ENCODE measurements around the gene SPACA7. TPM values are rescaled to one million over a fixed set of nuclear protein-coding genes. Genes with fewer than 3 reads are reported as not detected.

Gene SPACA7
- total and polyA plus RNA-seq, 9 of the 15 experiments (the other 6 are each of a cell fraction or from before 2014, with no cell fraction given), result not detected

- peaks cover 0 to 4% of the 10 kb centered on the region in 2 experiments; a peak in 1 of 5 replicates for H3K4me1 ChIP-seq (replicated peaks in 1 of 2; ENCODE audit: control insufficient read depth in 2 of 2, insufficient read depth in 2 of 2, low read length in 2 of 2)
- ATAC-seq (no peak), FAIRE-seq (no peak), DNase-seq (ENCODE audit: extremely low read depth in 1 of 4, low spot score in 3 of 4) (no peak)
- ChIA-PET POLR2A (no interaction called here), CTCF (ENCODE audit: low intra/inter-chr PET ratio) (no interaction called here)
- no TSS peak for BruUV-seq (replicated peaks)
- TF ChIP-seq BCL6 (CRISPR knock-in tag; IDR thresholded peaks at IDR 0.05) (no peak), NFE2 (IDR thresholded peaks at IDR 0.05; ENCODE audit: low read depth) (no peak), YY1 (IDR thresholded peaks at IDR 0.05; ENCODE audit: borderline replicate concordance in 1 of 3, control insufficient read depth in 1 of 3, extremely low read depth in 1 of 3, insufficient read depth in 3 of 3, insufficient read length in 1 of 3, insufficient replicate concordance in 2 of 3, low read depth in 1 of 3, low read length in 2 of 3) (no peak), ZNF444 (CRISPR knock-in tag; IDR thresholded peaks at IDR 0.05) (no peak), MXD1 (CRISPR knock-in tag; IDR thresholded peaks at IDR 0.05; ENCODE audit: borderline replicate concordance, poor library complexity, severe bottlenecking) (no peak)
- in situ Hi-C loops (cut with MboI), result loop anchor here (10.0 kb wide), 1 partner anchor 54 kb away; no protein-coding TSS in a partner anchor
- H3K9me1 ChIP-seq (ENCODE audit: control insufficient read depth, insufficient read depth, low read length), result no peaks in the 10 kb centered on the region
- no peaks in the 10 kb centered on the region for H3K9me3 ChIP-seq (replicated peaks; ENCODE audit: control insufficient read depth, insufficient read depth, low read depth, low read length)
- H2AFZ ChIP-seq (ENCODE audit: low read depth, low read length), result no peak overlapping the region
- H3K9ac ChIP-seq (ENCODE audit: insufficient read depth in 1 of 2, low read depth in 2 of 2, low read length in 2 of 2), result no peak overlapping the region
- H3K27me3 ChIP-seq (ENCODE audit: control insufficient read depth in 2 of 2, insufficient read depth in 2 of 2, low read length in 2 of 2), result peaks cover 5 to 55% of the 10 kb centered on the region in 2 experiments; a peak in 3 of 5 replicates
- 4% methylated on average over 5 of the region's 7 CpGs for WGBS (ENCODE audit: insufficient coverage, low coverage, missing lambda C conversion rate)
- no peaks in the 10 kb centered on the region for H3K36me3 ChIP-seq (ENCODE audit: control insufficient read depth, insufficient read depth, low read length)
- intact Hi-C loops (cut with micrococcal nuclease), result no loop called here
- H3K27ac ChIP-seq (ENCODE audit: extremely low read depth, low read depth, low read length), result no peak overlapping the region
- no peak overlapping the region for H3K4me2 ChIP-seq (ENCODE audit: insufficient read depth, low read length)
- H4K20me1 ChIP-seq (replicated peaks; ENCODE audit: control insufficient read depth, insufficient read depth, low read length), result no peaks in the 10 kb centered on the region; the same call in 1 of the 2 replicates
- H3K79me2 ChIP-seq (ENCODE audit: control insufficient read depth, insufficient read depth, low read length), result no peaks in the 10 kb centered on the region
- no peak overlapping the region for H3K4me3 ChIP-seq
Observed at GRCh38 chr13:112328936-112329335, 47.2 kb upstream of the SPACA7 start.

Data from K562 (cell line).